IMR-90 (cell line): ENCODE results near the gene PDGFA. TPM values are rescaled to one million over a fixed set of nuclear protein-coding genes. Genes with fewer than 3 reads are reported as not detected.

Experiments used
- ATAC-seq: fragments of 200-7000 bp; cut with Tn5 transposase; 2 replicates; pipeline ENCODE4 v1.9.1; 2020; ENCODE audit warnings: low read depth, mild to moderate bottlenecking, moderate library complexity
- BruUV-seq: library from RNA; stranded (reverse); fragments of 400-500 nt; replicated peaks from 2 replicates; lab custom pipeline; 2021; lab: Mats Ljungman, UMichigan
- CTCF ChIA-PET: fragments of 300-600 bp; formaldehyde crosslinking; extraction: SDS; loops from one replicate; lab custom pipeline; 2021; ENCODE audit warnings: antibody characterized with exemption; lab: Yijun Ruan, JAX
- POLR2A ChIA-PET: fragments of 300-600 bp; sonication (Branson Sonifier 250); formaldehyde crosslinking; loops from one replicate; lab custom pipeline; 2022; ENCODE audit warnings: antibody characterized with exemption; ENCODE audit not compliant: unreplicated experiment; lab: Charles Lee
- DNase-seq: peaks from one replicate; pipeline ENCODE4 v3.0.0; 2013
- H2AFZ ChIP-seq: replicated peaks from 2 replicates; pipeline ENCODE3; 2013; ENCODE audit warnings: low read length, mild to moderate bottlenecking; ENCODE audit not compliant: poor library complexity
- H2AK5ac ChIP-seq: 2 replicates; pipeline ENCODE4 v1.6.1; 2013; ENCODE audit warnings: low read depth, low read length, inconsistent platforms
- H2AK9ac ChIP-seq: replicated peaks from 2 replicates; pipeline ENCODE3; 2013; ENCODE audit warnings: mild to moderate bottlenecking, low read depth, low read length, moderate library complexity; ENCODE audit not compliant: poor library complexity
- H2BK120ac ChIP-seq: 2 replicates; pipeline ENCODE4 v1.6.1; 2013; ENCODE audit warnings: low read depth, low read length, inconsistent platforms
- H2BK15ac ChIP-seq: 3 replicates; pipeline ENCODE4 v1.6.1; 2013; ENCODE audit warnings: low read depth, low read length, inconsistent platforms
- H2BK20ac ChIP-seq: 2 replicates; pipeline ENCODE4 v1.6.1; 2013; ENCODE audit warnings: low read depth, mild to moderate bottlenecking, inconsistent platforms, low read length, moderate library complexity
- H2BK5ac ChIP-seq: 2 replicates; pipeline ENCODE4 v1.6.1; 2013; ENCODE audit warnings: mild to moderate bottlenecking, low read depth, low read length, inconsistent platforms; ENCODE audit not compliant: poor library complexity, severe bottlenecking
- H3K14ac ChIP-seq: replicated peaks from 2 replicates; pipeline ENCODE4 v1.6.1; 2013; ENCODE audit warnings: low read depth, low read length, inconsistent platforms
- H3K18ac ChIP-seq: 2 replicates; pipeline ENCODE4 v1.6.1; 2013; ENCODE audit warnings: low read depth, low read length, control low read depth
- H3K23ac ChIP-seq: 2 replicates; pipeline ENCODE4 v1.6.1; 2013; ENCODE audit warnings: low read depth, low read length, inconsistent platforms
- H3K27ac ChIP-seq: 2 replicates; pipeline ENCODE4 v1.5.1; 2013; ENCODE audit warnings: mild to moderate bottlenecking, control low read depth, low read length; ENCODE audit not compliant: insufficient read depth
- H3K27me3 ChIP-seq: 2 replicates; pipeline ENCODE4 v1.6.1; 2013; ENCODE audit warnings: low read length; ENCODE audit not compliant: control insufficient read depth, insufficient read depth
- H3K36me3 ChIP-seq: 2 replicates; pipeline ENCODE4 v1.6.1; 2013; ENCODE audit warnings: low read length, mixed read lengths; ENCODE audit not compliant: control insufficient read depth, insufficient read depth
- H3K4ac ChIP-seq: 2 replicates; pipeline ENCODE4 v1.6.1; 2013; ENCODE audit warnings: low read depth, low read length, inconsistent platforms
- H3K4me1 ChIP-seq: 2 replicates; pipeline ENCODE4 v1.6.1; 2013; ENCODE audit warnings: low read length, mixed read lengths; ENCODE audit not compliant: control insufficient read depth, insufficient read depth
- H3K4me2 ChIP-seq: 2 replicates; pipeline ENCODE4 v1.6.1; 2013; ENCODE audit warnings: low read depth, mild to moderate bottlenecking, control low read depth, low read length, moderate library complexity
- H3K4me3 ChIP-seq: 2 replicates; pipeline ENCODE4 v1.5.1; 2013; ENCODE audit warnings: low read depth, mild to moderate bottlenecking, control low read depth, low read length, moderate library complexity; ENCODE audit not compliant: insufficient read depth
- H3K56ac ChIP-seq: 2 replicates; pipeline ENCODE4 v1.6.1; 2013; ENCODE audit warnings: low read length, inconsistent platforms; ENCODE audit not compliant: insufficient read depth; ENCODE audit errors: extremely low read depth
- H3K79me1 ChIP-seq, 2 experiments: 2 replicates each; pipeline ENCODE4 v1.6.1; 2013; ENCODE audit warnings: low read length in 2 of 2, inconsistent platforms in 1 of 2, low read depth in 1 of 2
- H3K9ac ChIP-seq: 2 replicates; pipeline ENCODE4 v1.6.1; 2013; ENCODE audit warnings: low read depth, low read length, control low read depth
- H3K9me1 ChIP-seq: 2 replicates; pipeline ENCODE4 v1.6.1; 2013; ENCODE audit warnings: low read length, inconsistent platforms; ENCODE audit not compliant: insufficient read depth
- H3K9me3 ChIP-seq: 2 replicates; pipeline ENCODE4 v1.6.1; 2013; ENCODE audit warnings: low read length; ENCODE audit not compliant: control insufficient read depth, insufficient read depth
- H4K20me1 ChIP-seq: 2 replicates; pipeline ENCODE4 v1.6.1; 2013; ENCODE audit warnings: low read length, inconsistent platforms; ENCODE audit not compliant: insufficient read depth
- H4K5ac ChIP-seq: 2 replicates; pipeline ENCODE4 v1.6.1; 2013; ENCODE audit warnings: mild to moderate bottlenecking, low read depth, low read length, control low read depth
- H4K8ac ChIP-seq, 2 experiments: 2 replicates each; pipeline ENCODE4 v1.6.1; 2013; ENCODE audit warnings: low read depth in 2 of 2, low read length in 2 of 2, control low read depth in 1 of 2, inconsistent platforms in 1 of 2
- H4K91ac ChIP-seq: 2 replicates; pipeline ENCODE4 v1.6.1; 2013; ENCODE audit warnings: low read depth, low read length, inconsistent platforms; ENCODE audit not compliant: insufficient read depth
- MAZ ChIP-seq: IDR thresholded peaks from 2 replicates; pipeline ENCODE4 v1.6.1; 2012; ENCODE audit warnings: low read depth, mild to moderate bottlenecking, low read length, improper control_type of control experiment, moderate library complexity, borderline replicate concordance
- RFX5 ChIP-seq: IDR thresholded peaks from 2 replicates; pipeline ENCODE4 v1.8.0; 2012; ENCODE audit warnings: low read depth, mild to moderate bottlenecking, low read length, moderate library complexity
- WGBS, 2 experiments: methylation state at CpG; one replicate each; pipeline versions ENCODE4 v1.1.5 to v1.1.7; 2013; ENCODE audit warnings: missing lambda C conversion rate in 2 of 2; ENCODE audit not compliant: insufficient read length in 1 of 2; ENCODE audit errors: extremely low coverage in 2 of 2; 5-methylcytosine and 5-hydroxymethylcytosine counted together
- dilution Hi-C: fragments of 300-500 bp; cut with HindIII; formaldehyde crosslinking; loops from one replicate; pipeline ENCODE4 v1.14.3; 2018; ENCODE audit warnings: low sequenced_read_pairs; ENCODE audit not compliant: unreplicated experiment
- in situ Hi-C: fragments of 300-500 bp; cut with MboI; formaldehyde crosslinking; loops from 3 replicates; pipeline ENCODE4 v1.14.3; 2019; ENCODE audit warnings: low sequenced_read_pairs, inconsistent platforms, mixed read lengths
- intact Hi-C: fragments of 100-400 bp; cut with micrococcal nuclease; formaldehyde crosslinking; loops from 2 replicates; pipeline ENCODE4 v1.10.0; 2022
- polyA plus RNA-seq, 3 experiments: library from polyadenylated mRNA; depleted of rRNA; stranded (reverse); fragments of >200 nt; gene quantifications; 2 replicates each; pipeline ENCODE4 v1.2.3, GENCODE V29; 2012; ENCODE audit warnings: low replicate concordance in 1 of 3
- total RNA-seq: library from RNA; depleted of rRNA; stranded (reverse); fragments of >200 nt; gene quantifications from 2 replicates; pipeline ENCODE4 v1.2.3, GENCODE V29; 2012

Gene PDGFA
- total and polyA plus RNA-seq, 2 of the 4 experiments (the other 2 are of a cell fraction) = 3.3 to 3.8 TPM

- no TSS peak for BruUV-seq
- Histone ChIP-seq H3K27me3 (peaks cover 32% of the 10 kb centered on the region), H4K20me1 (no peaks in the 10 kb centered on the region; the same call in 1 of the 2 replicates), H2AK5ac (no peak overlapping the region), H4K8ac (no peak overlapping the region), H3K27ac (no peak overlapping the region), H3K18ac (no peak overlapping the region), H2BK5ac (no peak overlapping the region), H2BK120ac (no peak overlapping the region), H3K4me1 (peaks cover 7% of the 10 kb centered on the region), H3K4me2 (peak overlapping the region; percentile 43), H3K23ac (no peak overlapping the region), H3K9ac (no peak overlapping the region), H2AFZ (peak overlapping the region; percentile 62), H3K9me1 (no peaks in the 10 kb centered on the region), H3K36me3 (no peaks in the 10 kb centered on the region), H4K5ac (no peak overlapping the region), H3K14ac (no peak overlapping the region), H4K91ac (no peak overlapping the region), H2AK9ac (peak overlapping the region; percentile 9), H3K79me1 (no peaks in the 10 kb centered on the region), H3K9me3 (no peaks in the 10 kb centered on the region), H2BK15ac (no peak overlapping the region), H3K4ac (no peak overlapping the region), H3K4me3 (no peak overlapping the region), H3K56ac (no peak overlapping the region), H2BK20ac (no peak overlapping the region)
- TF ChIP-seq RFX5 (no peak), MAZ (peak; percentile 49; the same call in 1 of the 2 replicates)
- WGBS, 2 experiments = 21% methylated on average over 23 of the region's 30 CpGs; no CpG with 5 or more reads in 1 of the 2 experiments
- intact Hi-C loops = no loop called here
- DNase-seq = peak; percentile 49
- ChIA-PET POLR2A (no interaction called here), CTCF (no interaction called here)
- peak; percentile 85 for ATAC-seq
- in situ Hi-C loops = no loop called here
- dilution Hi-C loops = no loop called here
Observed at GRCh38 chr7:452226-452751, 67.4 kb downstream of the PDGFA start.
